ENCODE measurements around the gene RGPD3. TPM values are rescaled to one million over a fixed set of nuclear protein-coding genes. Genes with fewer than 3 reads are reported as not detected.

RGPD3 gene
- total RNA-seq, 1 experiment from 2014 or later: 0.07 TPM

- DNase-seq (ENCODE audit: low spot score) (peak; percentile 33), ATAC-seq (no peak)
- Mint-ChIP-seq H3K4me3 (no peak overlapping the region), H3K36me3 (no peaks in the 10 kb centered on the region), H3K27me3 (ENCODE audit: low read depth) (no peaks in the 10 kb centered on the region), H3K4me1 (peaks cover 9% of the 10 kb centered on the region), H3K27ac (no peak overlapping the region), H3K9me3 (no peaks in the 10 kb centered on the region)
- ChIA-PET POLR2A (no interaction called here), CTCF (interaction anchor here (0.5 kb wide), 1 partner anchor 54 kb away, joined by 3 read pairs; no protein-coding TSS in a partner anchor)
- TF ChIP-seq, protein P1, sequence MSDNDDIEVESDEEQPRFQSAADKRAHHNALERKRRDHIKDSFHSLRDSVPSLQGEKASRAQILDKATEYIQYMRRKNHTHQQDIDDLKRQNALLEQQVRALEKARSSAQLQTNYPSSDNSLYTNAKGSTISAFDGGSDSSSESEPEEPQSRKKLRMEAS (CRISPR knock-in tag; IDR thresholded peaks at IDR 0.05): no peak
Measured at GRCh38 chr2:106341666-106342065, 126.5 kb downstream of the RGPD3 start.

Other genes with a start within 250 kb of the RGPD3 start
- gene CD8B2, start 19.0 kb upstream of the RGPD3 start, total RNA-seq (2021): 0.09 TPM in 1 of 3 replicates, not detected in the others